ENCODE data around the gene TMEM182.

DNA sequence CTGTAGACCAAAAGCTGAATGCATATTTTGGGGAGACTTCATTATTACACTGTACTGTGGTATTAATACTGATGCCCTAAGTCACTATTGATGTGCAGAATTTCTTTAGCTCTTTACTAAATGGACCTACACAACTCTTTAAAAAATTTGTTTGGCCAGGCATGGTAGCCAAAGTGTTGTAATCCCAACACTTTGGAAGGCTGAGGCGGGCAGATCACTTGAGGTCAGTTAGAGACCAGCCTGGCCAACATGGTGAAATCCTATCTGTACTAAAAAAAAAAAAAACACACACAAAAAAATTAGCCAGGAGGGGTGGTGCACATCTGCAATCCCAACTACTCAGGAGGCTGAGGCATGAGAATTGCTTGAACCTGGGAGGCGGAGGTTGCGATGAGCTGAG lies 6.4 kb downstream of the TMEM182 start:
- TF ChIP-seq, protein P1, sequence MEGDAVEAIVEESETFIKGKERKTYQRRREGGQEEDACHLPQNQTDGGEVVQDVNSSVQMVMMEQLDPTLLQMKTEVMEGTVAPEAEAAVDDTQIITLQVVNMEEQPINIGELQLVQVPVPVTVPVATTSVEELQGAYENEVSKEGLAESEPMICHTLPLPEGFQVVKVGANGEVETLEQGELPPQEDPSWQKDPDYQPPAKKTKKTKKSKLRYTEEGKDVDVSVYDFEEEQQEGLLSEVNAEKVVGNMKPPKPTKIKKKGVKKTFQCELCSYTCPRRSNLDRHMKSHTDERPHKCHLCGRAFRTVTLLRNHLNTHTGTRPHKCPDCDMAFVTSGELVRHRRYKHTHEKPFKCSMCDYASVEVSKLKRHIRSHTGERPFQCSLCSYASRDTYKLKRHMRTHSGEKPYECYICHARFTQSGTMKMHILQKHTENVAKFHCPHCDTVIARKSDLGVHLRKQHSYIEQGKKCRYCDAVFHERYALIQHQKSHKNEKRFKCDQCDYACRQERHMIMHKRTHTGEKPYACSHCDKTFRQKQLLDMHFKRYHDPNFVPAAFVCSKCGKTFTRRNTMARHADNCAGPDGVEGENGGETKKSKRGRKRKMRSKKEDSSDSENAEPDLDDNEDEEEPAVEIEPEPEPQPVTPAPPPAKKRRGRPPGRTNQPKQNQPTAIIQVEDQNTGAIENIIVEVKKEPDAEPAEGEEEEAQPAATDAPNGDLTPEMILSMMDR (optimal IDR thresholded peaks at IDR 0.05 in 1 of 3, IDR thresholded peaks at IDR 0.05 in 1 of 3, conservative IDR thresholded peaks at IDR 0.05 in 1 of 3; ENCODE audit: extremely low read depth in 1 of 3, insufficient read depth in 2 of 3, low read length in 3 of 3), result no peak
- TF ChIP-seq EZH2 (IDR thresholded peaks at IDR 0.05; ENCODE audit: low read length), result no peak

Data from keratinocyte (primary cell).